ENCODE data around the gene CEBPG.

Gene CEBPG

GRCh38 chr19:33376941-33377557, 3.5 kb downstream of the CEBPG start:
- Histone ChIP-seq H3F3A (ENCODE audit: low read depth) (no peaks in the 10 kb centered on the region), H3K9me3 (ENCODE audit: insufficient read depth, low read depth, low read length) (no peaks in the 10 kb centered on the region), H3K4me2 (ENCODE audit: low read depth, low read length, poor library complexity, severe bottlenecking) (peak overlapping the region; percentile 90), H3K4me1 (ENCODE audit: insufficient read depth, low read length, poor library complexity, severe bottlenecking) (peaks cover 63% of the 10 kb centered on the region), H3K36me3 (ENCODE audit: insufficient read depth, low read length) (peaks cover 34% of the 10 kb centered on the region), H3K9me2 (replicated peaks; ENCODE audit: low read depth, low read length) (no peaks in the 10 kb centered on the region), H3K79me2 (ENCODE audit: insufficient read depth, low read length) (peaks cover 81% of the 10 kb centered on the region), H4K20me1 (ENCODE audit: insufficient read depth, low read length, poor library complexity, severe bottlenecking) (peaks cover 80% of the 10 kb centered on the region), H2AFZ (ENCODE audit: low read length) (no peak overlapping the region), H3K9ac (ENCODE audit: low read depth, low read length, poor library complexity, severe bottlenecking) (peak overlapping the region; percentile 86), H3K27me3 (ENCODE audit: insufficient read depth, low read length, poor library complexity, severe bottlenecking) (no peaks in the 10 kb centered on the region), H3K4me3 (ENCODE audit: low read length, poor library complexity, severe bottlenecking) (peak overlapping the region; percentile 87)
- TF ChIP-seq CTCF (conservative IDR thresholded peaks at IDR 0.05; ENCODE audit: low read length) (no peak), EZH2phosphoT487 (IDR thresholded peaks at IDR 0.05; ENCODE audit: borderline replicate concordance) (no peak)

- Histone ChIP-seq H3K9me3 (ENCODE audit: insufficient read depth, low read depth, low read length) (no peaks in the 10 kb centered on the region), H3K4me2 (ENCODE audit: low read depth, low read length, poor library complexity, severe bottlenecking) (peak overlapping the region; percentile 90), H3K79me2 (ENCODE audit: insufficient read depth, low read length) (peaks cover 89% of the 10 kb centered on the region), H3K9me2 (replicated peaks; ENCODE audit: low read depth, low read length) (no peaks in the 10 kb centered on the region), H3K27me3 (ENCODE audit: insufficient read depth, low read length, poor library complexity, severe bottlenecking) (no peaks in the 10 kb centered on the region), H3K36me3 (ENCODE audit: insufficient read depth, low read length) (peaks cover 35% of the 10 kb centered on the region), H3K4me3 (ENCODE audit: low read length, poor library complexity, severe bottlenecking) (peak overlapping the region; percentile 87), H4K20me1 (ENCODE audit: insufficient read depth, low read length, poor library complexity, severe bottlenecking) (peaks cover 85% of the 10 kb centered on the region), H3F3A (ENCODE audit: low read depth) (no peaks in the 10 kb centered on the region), H3K9ac (ENCODE audit: low read depth, low read length, poor library complexity, severe bottlenecking) (peak overlapping the region; percentile 86), H3K4me1 (ENCODE audit: insufficient read depth, low read length, poor library complexity, severe bottlenecking) (peaks cover 62% of the 10 kb centered on the region), H2AFZ (ENCODE audit: low read length) (no peak overlapping the region)
- TF ChIP-seq EZH2phosphoT487 (IDR thresholded peaks at IDR 0.05; ENCODE audit: borderline replicate concordance) (no peak), CTCF (conservative IDR thresholded peaks at IDR 0.05; ENCODE audit: low read length) (no peak)
Measured at GRCh38 chr19:33377586-33378475, 4.3 kb downstream of the CEBPG start.

GRCh38 chr19:33379151-33379829, 5.8 kb downstream of the CEBPG start:
- Histone ChIP-seq H3K9ac (ENCODE audit: low read depth, low read length, poor library complexity, severe bottlenecking) (no peak overlapping the region), H3F3A (ENCODE audit: low read depth) (no peaks in the 10 kb centered on the region), H3K9me2 (replicated peaks; ENCODE audit: low read depth, low read length) (no peaks in the 10 kb centered on the region), H3K9me3 (ENCODE audit: insufficient read depth, low read depth, low read length) (no peaks in the 10 kb centered on the region), H2AFZ (ENCODE audit: low read length) (no peak overlapping the region), H3K4me2 (ENCODE audit: low read depth, low read length, poor library complexity, severe bottlenecking) (peak overlapping the region; percentile 90), H3K79me2 (ENCODE audit: insufficient read depth, low read length) (peaks cover 100% of the 10 kb centered on the region), H3K4me1 (ENCODE audit: insufficient read depth, low read length, poor library complexity, severe bottlenecking) (peaks cover 61% of the 10 kb centered on the region), H4K20me1 (ENCODE audit: insufficient read depth, low read length, poor library complexity, severe bottlenecking) (peaks cover 91% of the 10 kb centered on the region), H3K27me3 (ENCODE audit: insufficient read depth, low read length, poor library complexity, severe bottlenecking) (no peaks in the 10 kb centered on the region), H3K36me3 (ENCODE audit: insufficient read depth, low read length) (peaks cover 35% of the 10 kb centered on the region), H3K4me3 (ENCODE audit: low read length, poor library complexity, severe bottlenecking) (peak overlapping the region; percentile 87)
- TF ChIP-seq EZH2phosphoT487 (IDR thresholded peaks at IDR 0.05; ENCODE audit: borderline replicate concordance) (no peak), CTCF (conservative IDR thresholded peaks at IDR 0.05; ENCODE audit: low read length) (peak; percentile 29)

Data from Loucy (cell line).